Panc1 (cell line): ENCODE measurements around the gene SLC6A11. TPM values are rescaled to one million over a fixed set of nuclear protein-coding genes. Genes with fewer than 3 reads are reported as not detected.

ENCODE experiments used
- ATAC-seq: fragments of 200-7000 bp; cut with Tn5 transposase; 2 replicates; pipeline ENCODE4 v1.9.1; 2020; ENCODE audit warnings: mild to moderate bottlenecking, moderate library complexity
- BruUV-seq: library from RNA; stranded (reverse); fragments of 400-500 nt; replicated peaks from 2 replicates; lab custom pipeline; 2021; lab: Mats Ljungman, UMichigan
- CTCF ChIA-PET: fragments of 300-600 bp; sonication (Branson Sonifier 250); formaldehyde crosslinking; loops from one replicate; lab custom pipeline; 2022; ENCODE audit warnings: antibody characterized with exemption; lab: Charles Lee
- POLR2A ChIA-PET: fragments of 300-600 bp; sonication (Branson Sonifier 250); formaldehyde crosslinking; loops from one replicate; lab custom pipeline; 2022; ENCODE audit warnings: antibody characterized with exemption; lab: Charles Lee
- DNase-seq: peaks from one replicate; pipeline ENCODE4 v3.0.0-alpha.2; 2010; ENCODE audit warnings: low read depth, low spot score
- H3K27ac ChIP-seq: 2 replicates; pipeline ENCODE4 v1.5.1; 2011; ENCODE audit warnings: mild to moderate bottlenecking, low read length, inconsistent platforms
- H3K27me3 ChIP-seq: fragments of 200-500 bp; sonication (Bioruptor generic); 2 replicates; pipeline ENCODE4 v1.6.0; 2014; ENCODE audit warnings: low read length, inconsistent platforms; ENCODE audit not compliant: control insufficient read depth, insufficient read depth
- H3K36me3 ChIP-seq: fragments of 200-500 bp; sonication (Bioruptor generic); 2 replicates; pipeline ENCODE4 v1.5.1; 2014; ENCODE audit warnings: inconsistent platforms, mild to moderate bottlenecking, low read length, moderate library complexity; ENCODE audit not compliant: control insufficient read depth, insufficient read depth
- H3K4me1 ChIP-seq: 2 replicates; pipeline ENCODE4 v1.5.1; 2011; ENCODE audit warnings: inconsistent platforms, mild to moderate bottlenecking, low read length, moderate library complexity; ENCODE audit not compliant: control insufficient read depth, insufficient read depth
- H3K4me3 ChIP-seq, 2 experiments: 2 replicates each; pipeline ENCODE4 v1.5.1; 2011 to 2012; ENCODE audit warnings: low read depth in 2 of 2, low read length in 2 of 2, mild to moderate bottlenecking in 2 of 2, inconsistent platforms in 1 of 2, moderate library complexity in 1 of 2
- H3K9me3 ChIP-seq: fragments of 200-500 bp; sonication (Bioruptor generic); 2 replicates; pipeline ENCODE4 v1.5.1; 2014; ENCODE audit warnings: low read depth, mild to moderate bottlenecking, inconsistent platforms, low read length, moderate library complexity; ENCODE audit not compliant: control insufficient read depth, insufficient read depth
- CTCF ChIP-seq: fragments of 450-650 bp; IDR thresholded peaks from 2 replicates; pipeline ENCODE4 v1.5.1; 2017; ENCODE audit warnings: mild to moderate bottlenecking
- POLR2AphosphoS5 ChIP-seq: IDR thresholded peaks from 2 replicates; pipeline ENCODE4 v1.6.1; 2012; ENCODE audit warnings: mild to moderate bottlenecking, low read depth, low read length, moderate library complexity
- REST ChIP-seq, 2 experiments: IDR thresholded peaks; 2 replicates each; pipeline ENCODE4 v1.6.1; 2011 to 2012; ENCODE audit warnings: low read depth in 2 of 2, control low read depth in 1 of 2, low read length in 1 of 2, mild to moderate bottlenecking in 1 of 2, moderate library complexity in 1 of 2; ENCODE audit not compliant: insufficient read depth in 1 of 2
- SIN3A ChIP-seq: IDR thresholded peaks from 2 replicates; pipeline ENCODE4 v1.6.1; 2012; ENCODE audit warnings: low read depth, mild to moderate bottlenecking, low read length, moderate library complexity, borderline replicate concordance; ENCODE audit not compliant: insufficient read depth
- TCF7L2 ChIP-seq: IDR thresholded peaks from 2 replicates; pipeline ENCODE4 v1.6.1; 2011; ENCODE audit warnings: mild to moderate bottlenecking, low read depth, low read length, inconsistent platforms
- in situ Hi-C: cut with HindIII; loops from 2 replicates; pipeline ENCODE4 v1.10.0; 2016; ENCODE audit warnings: low sequenced_read_pairs, low pct_unique_long_range_greater_than_20kb
- intact Hi-C: fragments of 100-400 bp; cut with micrococcal nuclease; formaldehyde crosslinking; loops from one replicate; pipeline ENCODE4 v1.10.0; 2022; ENCODE audit not compliant: unreplicated experiment
- total RNA-seq: library from RNA; stranded (reverse); gene quantifications from one replicate; pipeline ENCODE4 v1.2.1, GENCODE V29; 2021; ENCODE audit not compliant: unreplicated experiment

SLC6A11 gene
- total RNA-seq, 1 experiment from 2014 or later = not detected

- in situ Hi-C loops (no loop called here), intact Hi-C loops (no loop called here)
- ChIA-PET CTCF (no interaction called here), POLR2A (no interaction called here)
- DNase-seq = no peak
- Histone ChIP-seq H3K4me3 (no peak overlapping the region), H3K27ac (no peak overlapping the region), H3K4me1 (no peaks in the 10 kb centered on the region), H3K36me3 (no peaks in the 10 kb centered on the region), H3K9me3 (no peaks in the 10 kb centered on the region), H3K27me3 (no peaks in the 10 kb centered on the region)
- no peak for ATAC-seq
- no TSS peak for BruUV-seq
- TF ChIP-seq POLR2AphosphoS5 = no peak
- no peak for TF ChIP-seq SIN3A
- TF ChIP-seq CTCF = no peak
- TF ChIP-seq REST (IDR thresholded peaks at IDR 0.05; ENCODE audit: insufficient read depth in 1 of 2, low read depth in 2 of 2, low read length in 1 of 2) = no peak
- no peak for TF ChIP-seq TCF7L2
These were observed 114.1 kb downstream of the SLC6A11 start for GRCh38 chr3:10929978-10930665.

DNA sequence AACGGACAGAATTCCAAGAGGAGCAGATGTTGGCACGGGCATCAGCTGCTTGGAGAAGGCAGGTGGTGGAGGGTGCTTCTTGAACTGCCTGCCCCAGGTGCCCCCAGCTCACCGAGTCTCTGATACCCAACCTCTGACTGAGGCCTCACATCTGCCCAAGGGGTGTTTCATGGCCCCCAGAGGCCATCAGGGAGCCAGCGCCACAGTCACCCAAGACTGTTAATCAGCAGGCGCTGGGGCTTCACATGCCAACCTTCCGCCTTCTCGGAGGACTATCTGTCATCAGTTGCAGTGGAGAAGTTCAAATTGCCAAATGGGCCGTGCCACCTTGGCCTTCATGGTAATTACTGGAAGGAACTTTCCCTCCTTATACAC lies 114.6 kb downstream of the SLC6A11 start:
- ChIA-PET POLR2A (no interaction called here), CTCF (no interaction called here)
- ATAC-seq = no peak
- DNase-seq = no peak
- H3K27me3 ChIP-seq = no peaks in the 10 kb centered on the region
- TF ChIP-seq REST (IDR thresholded peaks at IDR 0.05; ENCODE audit: insufficient read depth in 1 of 2, low read depth in 2 of 2, low read length in 1 of 2) (no peak), SIN3A (no peak), POLR2AphosphoS5 (no peak), TCF7L2 (no peak), CTCF (no peak)
- no peak overlapping the region for H3K4me3 ChIP-seq
- in situ Hi-C loops = no loop called here
- H3K4me1 ChIP-seq = no peaks in the 10 kb centered on the region
- intact Hi-C loops = no loop called here
- no peak overlapping the region for H3K27ac ChIP-seq
- no TSS peak for BruUV-seq
- no peaks in the 10 kb centered on the region for H3K36me3 ChIP-seq
- no peaks in the 10 kb centered on the region for H3K9me3 ChIP-seq
